ENCODE data around the gene CENPP.

The CENPP gene

DNA sequence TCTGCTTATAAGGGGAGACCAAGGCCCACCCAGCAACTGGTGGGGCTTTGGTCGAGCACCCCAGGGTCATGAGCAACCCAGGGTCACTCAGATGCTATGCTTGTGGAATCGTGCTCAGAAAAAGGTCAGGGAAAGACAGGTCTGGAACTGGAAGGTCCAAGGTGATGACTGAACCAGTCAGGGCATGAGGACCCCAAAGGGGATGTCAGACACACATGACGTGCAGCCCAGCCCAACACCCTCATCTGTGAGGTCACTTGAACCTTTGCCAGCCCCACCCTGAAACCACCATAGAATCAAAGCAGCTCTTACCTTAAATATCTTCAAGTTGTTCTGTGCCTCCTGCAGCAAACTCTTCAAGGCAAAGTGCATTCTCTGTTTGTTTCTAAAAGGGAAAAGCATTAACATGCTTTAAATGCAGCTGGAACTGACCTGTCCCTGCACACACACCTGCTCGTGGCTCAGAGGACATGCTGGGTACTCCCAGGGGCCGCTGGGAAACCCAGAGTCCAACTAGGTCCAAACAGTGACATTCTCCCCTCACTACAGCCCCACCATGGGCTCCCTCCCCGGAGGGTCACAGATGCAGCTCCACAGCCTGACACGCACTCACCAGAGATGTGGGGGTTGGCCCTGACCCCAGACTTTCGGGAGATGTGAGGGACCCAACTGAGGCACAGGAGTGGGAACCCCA, 314.8 kb downstream of the CENPP start:
- Histone ChIP-seq H3K4me2 (ENCODE audit: low read length) (no peak overlapping the region), H3K4me1 (no peaks in the 10 kb centered on the region), H3K36me3 (ENCODE audit: control insufficient read depth, insufficient read depth, low read length) (no peaks in the 10 kb centered on the region), H3K9ac (no peak overlapping the region), H3K9me3 (ENCODE audit: control insufficient read depth, low read length) (no peaks in the 10 kb centered on the region), H3K27me3 (ENCODE audit: control insufficient read depth, insufficient read depth, low read length) (no peaks in the 10 kb centered on the region), H3K4me3 (ENCODE audit: low read depth, low read length) (no peak overlapping the region), H3K27ac (no peak overlapping the region), H2AFZ (no peak overlapping the region), H3K79me2 (peaks cover 4% of the 10 kb centered on the region)
- TF ChIP-seq, protein P1, sequence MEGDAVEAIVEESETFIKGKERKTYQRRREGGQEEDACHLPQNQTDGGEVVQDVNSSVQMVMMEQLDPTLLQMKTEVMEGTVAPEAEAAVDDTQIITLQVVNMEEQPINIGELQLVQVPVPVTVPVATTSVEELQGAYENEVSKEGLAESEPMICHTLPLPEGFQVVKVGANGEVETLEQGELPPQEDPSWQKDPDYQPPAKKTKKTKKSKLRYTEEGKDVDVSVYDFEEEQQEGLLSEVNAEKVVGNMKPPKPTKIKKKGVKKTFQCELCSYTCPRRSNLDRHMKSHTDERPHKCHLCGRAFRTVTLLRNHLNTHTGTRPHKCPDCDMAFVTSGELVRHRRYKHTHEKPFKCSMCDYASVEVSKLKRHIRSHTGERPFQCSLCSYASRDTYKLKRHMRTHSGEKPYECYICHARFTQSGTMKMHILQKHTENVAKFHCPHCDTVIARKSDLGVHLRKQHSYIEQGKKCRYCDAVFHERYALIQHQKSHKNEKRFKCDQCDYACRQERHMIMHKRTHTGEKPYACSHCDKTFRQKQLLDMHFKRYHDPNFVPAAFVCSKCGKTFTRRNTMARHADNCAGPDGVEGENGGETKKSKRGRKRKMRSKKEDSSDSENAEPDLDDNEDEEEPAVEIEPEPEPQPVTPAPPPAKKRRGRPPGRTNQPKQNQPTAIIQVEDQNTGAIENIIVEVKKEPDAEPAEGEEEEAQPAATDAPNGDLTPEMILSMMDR (IDR thresholded peaks at IDR 0.05): no peak

DNA sequence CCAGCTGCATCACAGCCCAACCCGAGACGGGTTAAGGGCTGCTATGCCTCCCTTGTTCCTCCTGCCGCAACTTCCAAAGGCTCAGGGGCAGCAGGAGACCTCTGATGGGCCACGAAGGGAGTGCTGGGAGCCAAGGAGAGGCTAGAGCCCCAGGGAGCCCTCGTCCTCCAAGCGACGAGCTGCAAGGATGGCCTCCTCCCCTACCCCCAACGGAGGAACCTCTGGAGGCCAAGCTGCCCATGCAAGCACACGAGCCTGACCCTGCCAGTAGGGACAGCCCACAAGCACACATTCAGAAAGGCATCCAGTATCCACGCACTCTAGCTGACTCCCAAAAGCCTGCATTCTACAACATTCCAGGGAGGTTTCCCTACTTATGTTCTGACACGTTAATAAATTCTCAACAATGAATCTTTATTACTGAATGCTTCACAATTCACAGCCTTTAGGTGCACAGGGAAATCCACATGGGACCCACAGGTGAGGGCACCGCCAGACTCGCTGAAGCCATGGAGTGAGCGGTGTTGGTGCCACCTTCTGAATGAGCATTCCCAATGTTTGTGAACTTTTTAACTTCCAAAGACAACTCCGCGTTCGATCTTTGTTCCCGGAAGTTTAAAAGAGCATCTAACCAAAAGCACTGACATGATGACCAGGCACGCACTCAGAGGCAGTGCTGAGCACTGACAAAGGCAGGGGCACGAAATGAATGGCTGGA, 315.5 kb downstream of the CENPP start:
- H3K9ac ChIP-seq: no peak overlapping the region
- no peak overlapping the region for H3K4me3 ChIP-seq (ENCODE audit: low read depth, low read length)
- H3K4me2 ChIP-seq (ENCODE audit: low read length): no peak overlapping the region
- no peaks in the 10 kb centered on the region for H3K27me3 ChIP-seq (ENCODE audit: control insufficient read depth, insufficient read depth, low read length)
- no peak overlapping the region for H2AFZ ChIP-seq
- TF ChIP-seq, protein P1 (IDR thresholded peaks at IDR 0.05): no peak
- peaks cover 6% of the 10 kb centered on the region for H3K79me2 ChIP-seq
- no peaks in the 10 kb centered on the region for H3K36me3 ChIP-seq (ENCODE audit: control insufficient read depth, insufficient read depth, low read length)
- no peaks in the 10 kb centered on the region for H3K4me1 ChIP-seq
- H3K9me3 ChIP-seq (ENCODE audit: control insufficient read depth, low read length): no peaks in the 10 kb centered on the region
- no peak overlapping the region for H3K27ac ChIP-seq

DNA sequence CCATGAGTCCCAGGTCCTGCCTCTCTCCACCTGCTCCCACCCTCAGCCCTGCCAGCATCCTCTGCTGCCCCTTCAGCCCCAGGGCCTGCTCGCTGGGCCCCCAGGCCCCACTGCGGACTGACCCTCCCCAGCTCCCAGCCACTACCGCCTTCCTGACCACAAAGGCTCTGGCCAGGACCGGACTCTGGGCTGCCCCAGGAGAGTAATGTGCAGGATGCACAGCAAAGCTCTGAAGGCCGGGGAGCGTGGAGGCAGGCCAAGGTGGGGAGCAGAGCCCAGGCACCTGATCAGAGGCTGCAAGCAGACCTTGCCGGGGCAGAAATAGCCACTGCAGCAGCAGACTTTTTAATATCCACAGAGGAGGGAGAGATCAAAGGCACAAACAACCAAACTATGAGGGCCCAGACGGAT, 316.3 kb downstream of the CENPP start:
- no peak overlapping the region for H3K4me3 ChIP-seq (ENCODE audit: low read depth, low read length)
- H2AFZ ChIP-seq: no peak overlapping the region
- no peak overlapping the region for H3K9ac ChIP-seq
- H3K27me3 ChIP-seq (ENCODE audit: control insufficient read depth, insufficient read depth, low read length): no peaks in the 10 kb centered on the region
- TF ChIP-seq, protein P1 (IDR thresholded peaks at IDR 0.05): no peak
- no peak overlapping the region for H3K27ac ChIP-seq
- peaks cover 6% of the 10 kb centered on the region for H3K79me2 ChIP-seq
- H3K4me1 ChIP-seq: no peaks in the 10 kb centered on the region
- H3K4me2 ChIP-seq (ENCODE audit: low read length): no peak overlapping the region
- no peaks in the 10 kb centered on the region for H3K9me3 ChIP-seq (ENCODE audit: control insufficient read depth, low read length)
- H3K36me3 ChIP-seq (ENCODE audit: control insufficient read depth, insufficient read depth, low read length): no peaks in the 10 kb centered on the region

DNA sequence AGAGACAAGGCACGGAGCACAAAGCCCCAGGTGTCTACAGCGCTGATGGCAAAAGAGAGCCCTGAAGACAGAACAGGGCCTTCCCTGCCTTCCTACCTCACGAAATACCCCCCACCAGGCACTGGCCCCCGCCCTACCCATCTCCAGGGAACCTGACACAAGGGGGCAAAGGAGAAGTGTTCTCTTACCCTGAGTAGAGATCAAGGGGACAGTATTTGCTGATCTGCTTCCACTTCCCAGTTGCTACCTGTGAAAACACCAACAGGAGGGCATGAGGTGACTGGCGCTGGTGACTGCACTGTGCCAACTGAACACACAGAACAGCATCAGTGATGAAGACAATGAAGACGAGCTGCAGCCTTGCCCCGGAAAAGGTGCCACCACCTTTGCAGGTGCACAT, 316.8 kb downstream of the CENPP start:
- H3K27ac ChIP-seq: no peak overlapping the region
- no peak overlapping the region for H3K9ac ChIP-seq
- no peak overlapping the region for H3K4me3 ChIP-seq (ENCODE audit: low read depth, low read length)
- TF ChIP-seq, protein P1 (IDR thresholded peaks at IDR 0.05): no peak
- H3K4me2 ChIP-seq (ENCODE audit: low read length): no peak overlapping the region
- peaks cover 6% of the 10 kb centered on the region for H3K79me2 ChIP-seq
- no peaks in the 10 kb centered on the region for H3K4me1 ChIP-seq
- no peaks in the 10 kb centered on the region for H3K36me3 ChIP-seq (ENCODE audit: control insufficient read depth, insufficient read depth, low read length)
- H3K9me3 ChIP-seq (ENCODE audit: control insufficient read depth, low read length): no peaks in the 10 kb centered on the region
- H2AFZ ChIP-seq: no peak overlapping the region
- H3K27me3 ChIP-seq (ENCODE audit: control insufficient read depth, insufficient read depth, low read length): no peaks in the 10 kb centered on the region
